ENCODE measurements around the gene MARCOL.

The MARCOL gene, protein sequence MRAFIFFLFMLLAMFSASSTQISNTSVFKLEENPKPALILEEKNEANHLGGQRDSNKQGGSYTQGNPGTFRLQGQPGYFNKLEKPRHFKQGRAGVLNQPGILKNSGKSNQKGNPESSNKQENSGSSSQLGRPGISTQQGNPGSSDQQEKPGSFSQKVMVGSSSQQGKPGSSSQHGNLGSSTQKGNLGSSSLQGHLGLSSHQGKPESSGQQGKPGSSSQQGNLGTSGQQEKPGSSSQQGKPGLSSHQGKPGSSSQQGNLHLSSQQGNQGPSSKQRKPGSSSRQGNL

GRCh38 chr5:148238418-148238794 lies at the start of gene MARCOL:
Gene MARCOL (plus strand): TSS chr5:148238525. CDS start chr5:148238598, 73 bp downstream.
- no peak for DNase-seq (ENCODE audit: low read depth)

- no peak for DNase-seq (ENCODE audit: low read depth)
Measured at GRCh38 chr5:148191010-148191409, 47.3 kb upstream of the MARCOL start.

GRCh38 chr5:148193202-148193601 lies 45.1 kb upstream of the MARCOL start:
- no peak for DNase-seq (ENCODE audit: low read depth)

- no peak for DNase-seq (ENCODE audit: low read depth)
Measured at GRCh38 chr5:148201151-148201550, 37.2 kb upstream of the MARCOL start.

DNA sequence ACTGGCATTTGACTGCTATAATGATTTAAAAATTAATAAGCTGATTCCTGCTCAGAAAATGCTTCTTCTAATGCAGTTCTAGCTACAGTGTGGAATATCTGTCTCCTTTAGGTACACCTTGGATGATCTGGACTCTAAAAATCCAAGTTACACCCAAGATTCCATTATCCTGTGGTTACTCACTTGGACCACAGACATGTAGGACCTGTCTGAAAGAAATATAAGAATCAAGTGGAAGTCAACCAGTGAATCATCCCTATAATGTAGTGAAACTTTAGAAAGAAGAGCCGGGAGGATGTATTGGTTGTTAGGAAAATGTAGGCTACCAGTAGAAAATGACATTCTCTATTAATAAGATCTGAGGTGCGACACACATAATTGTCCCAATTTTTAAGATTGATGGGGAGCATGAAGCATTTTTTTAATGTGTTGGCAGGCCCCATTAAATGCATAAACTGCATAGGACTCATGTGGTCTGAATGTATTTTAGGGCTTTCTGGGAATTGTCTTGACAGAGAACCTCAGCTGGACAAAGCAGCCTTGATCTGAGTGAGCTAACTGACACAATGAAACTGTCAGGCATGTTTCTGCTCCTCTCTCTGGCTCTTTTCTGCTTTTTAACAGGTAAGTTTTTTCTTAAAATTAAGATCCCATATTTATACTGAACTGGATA lies 35.7 kb upstream of the MARCOL start, which contains the start of gene SPINK6:
Gene SPINK6, plus strand, starts transcription at position 512 of the 673 bp plus-strand sequence. Its CDS starts 55 bp downstream, at position 567.
- no peak for DNase-seq (ENCODE audit: low read depth)

DNA sequence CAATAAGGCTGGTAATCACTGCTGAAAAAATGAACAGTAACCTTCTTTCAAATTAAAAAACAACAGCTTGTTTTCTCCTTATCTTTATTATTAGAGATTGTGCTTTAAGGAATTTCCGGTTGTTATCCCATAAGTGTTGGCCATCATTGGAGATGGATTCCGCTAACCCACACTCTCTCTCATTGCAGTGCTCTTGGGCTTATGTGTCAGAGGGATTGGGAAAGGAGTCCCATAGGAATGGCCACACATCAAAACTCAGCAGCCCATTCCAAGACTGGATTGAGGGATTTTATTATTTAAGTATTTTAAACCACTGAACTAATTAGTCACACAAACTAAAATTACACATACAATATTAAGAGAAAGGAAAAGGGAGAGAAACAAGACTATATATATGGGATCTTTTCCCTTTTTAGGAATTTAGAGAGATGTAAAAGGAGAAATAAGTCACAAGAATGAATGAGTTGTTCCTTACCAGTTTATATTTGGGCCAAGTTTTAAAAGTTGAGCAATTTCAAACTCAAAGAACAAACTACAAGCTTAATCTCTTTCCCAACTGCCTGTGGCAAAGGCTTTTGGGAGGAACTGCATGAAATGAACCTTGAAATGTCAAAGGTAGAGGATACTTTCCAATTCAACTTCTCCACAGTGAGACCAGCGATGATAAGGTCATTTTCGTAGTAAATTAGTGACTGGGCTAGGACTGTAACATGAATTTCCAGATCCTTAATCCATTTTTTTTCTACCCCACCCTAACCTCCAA lies 33.1 kb upstream of the MARCOL start:
- no peak for DNase-seq (ENCODE audit: low read depth)

GRCh38 chr5:148205865-148206264 lies 32.5 kb upstream of the MARCOL start:
- no peak for DNase-seq (ENCODE audit: low read depth)

- no peak for DNase-seq (ENCODE audit: low read depth)
Measured at GRCh38 chr5:148206620-148207019, 31.7 kb upstream of the MARCOL start.

- DNase-seq (ENCODE audit: low read depth) = no peak
Measured at GRCh38 chr5:148208226-148208625, 30.1 kb upstream of the MARCOL start.

DNA sequence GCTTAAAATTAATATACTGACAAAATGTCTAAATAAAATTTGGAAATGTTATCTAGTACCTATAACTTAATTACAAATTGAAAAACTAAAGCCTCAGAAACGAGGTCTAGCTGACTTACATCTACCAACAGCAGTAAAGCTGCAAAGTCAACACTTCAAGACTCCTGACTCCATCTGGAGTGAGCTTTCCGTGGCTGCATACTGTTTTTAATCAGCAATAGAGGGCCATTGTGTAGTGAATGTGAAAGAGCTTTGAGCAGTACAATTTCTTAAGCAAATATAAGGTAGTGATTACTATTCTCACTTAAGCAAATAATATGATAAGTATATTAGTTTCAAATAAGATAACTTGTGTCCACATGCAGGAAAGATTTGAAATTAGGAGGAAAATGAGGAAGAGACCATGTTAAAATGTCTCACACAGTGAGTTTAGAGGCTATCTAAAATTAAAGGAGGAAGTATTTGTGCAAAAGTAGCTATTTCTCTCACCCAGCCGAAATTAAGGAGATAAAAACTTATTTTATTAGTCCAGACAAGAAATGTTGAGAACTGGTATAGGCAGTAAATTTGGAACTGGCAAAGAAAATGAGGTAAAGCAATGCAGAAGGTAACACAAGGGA lies 29.1 kb upstream of the MARCOL start:
- no peak for DNase-seq (ENCODE audit: low read depth)

DNA sequence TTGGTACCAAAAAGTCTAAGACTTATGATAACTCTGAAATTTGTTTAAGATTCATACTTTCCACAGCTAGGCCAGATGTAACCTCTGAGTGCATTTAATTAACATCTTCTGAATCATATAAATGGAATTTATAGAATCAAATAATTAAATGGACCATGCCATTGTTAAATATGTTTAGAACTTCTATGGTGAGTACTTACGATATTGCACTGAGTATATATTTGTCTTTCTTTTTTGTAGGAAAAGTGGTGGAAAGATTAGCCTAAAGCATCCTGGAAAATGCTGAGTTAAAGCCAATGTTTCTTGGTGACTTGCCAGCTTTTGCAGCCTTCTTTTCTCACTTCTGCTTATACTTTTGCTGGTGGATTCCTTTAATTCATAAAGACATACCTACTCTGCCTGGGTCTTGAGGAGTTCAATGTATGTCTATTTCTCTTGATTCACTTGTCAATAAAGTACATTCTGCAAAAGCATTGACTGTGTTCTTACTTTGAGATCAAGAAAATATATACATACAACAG lies 23.6 kb upstream of the MARCOL start:
- no peak for DNase-seq (ENCODE audit: low read depth)

GRCh38 chr5:148221508-148221907 lies 16.8 kb upstream of the MARCOL start:
- DNase-seq (ENCODE audit: low read depth) = no peak

- DNase-seq (ENCODE audit: low read depth) = no peak
Measured at GRCh38 chr5:148224117-148224742, 14.1 kb upstream of the MARCOL start.

- DNase-seq (ENCODE audit: low read depth) = no peak
Measured at GRCh38 chr5:148228392-148228984, 9.8 kb upstream of the MARCOL start.

- no peak for DNase-seq (ENCODE audit: low read depth)
Measured at GRCh38 chr5:148229840-148230239, 8.5 kb upstream of the MARCOL start.

GRCh38 chr5:148230240-148230639 lies 8.1 kb upstream of the MARCOL start:
- no peak for DNase-seq (ENCODE audit: low read depth)

DNA sequence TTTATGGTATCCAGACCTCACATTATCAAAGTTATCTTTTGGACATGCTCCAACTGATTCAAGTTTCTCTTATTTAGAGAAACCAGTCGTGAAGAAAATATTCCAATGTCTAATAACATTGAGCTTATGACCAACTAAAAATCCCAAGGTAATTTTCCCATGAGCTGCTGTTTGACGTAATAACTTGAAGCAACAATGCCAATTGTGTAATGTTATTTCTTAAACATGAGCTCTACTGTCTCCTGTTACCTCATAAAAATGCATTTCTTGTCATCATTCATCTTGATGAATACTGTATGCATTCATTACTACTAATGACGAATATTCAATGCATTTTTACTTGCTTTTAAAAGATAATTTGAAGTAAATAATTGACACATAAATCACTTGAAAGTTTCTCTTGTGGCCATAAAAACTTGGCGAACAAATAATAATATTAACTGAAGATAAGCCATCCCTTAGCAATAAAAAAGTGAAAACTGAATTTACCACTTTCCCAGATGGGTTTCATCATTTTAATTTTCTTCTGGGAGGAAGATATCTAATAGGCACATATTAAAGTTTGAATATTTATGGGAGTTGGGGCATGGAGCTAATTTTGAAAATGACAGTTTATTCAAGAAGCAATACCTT lies 424 bp upstream of the MARCOL start:
- DNase-seq (ENCODE audit: low read depth) = no peak

GRCh38 chr5:148248894-148249293 lies 10.6 kb downstream of the MARCOL start:
- DNase-seq (ENCODE audit: low read depth) = no peak

GRCh38 chr5:148255456-148255855 lies 17.1 kb downstream of the MARCOL start:
- DNase-seq (ENCODE audit: low read depth) = no peak

- DNase-seq (ENCODE audit: low read depth) = no peak
Measured at GRCh38 chr5:148259288-148259687, 21.0 kb downstream of the MARCOL start.

GRCh38 chr5:148261221-148261620 lies 22.9 kb downstream of the MARCOL start:
- DNase-seq (ENCODE audit: low read depth) = no peak
